ENCODE measurements around the gene FBXO17. TPM values are rescaled to one million over a fixed set of nuclear protein-coding genes. Genes with fewer than 3 reads are reported as not detected.

FBXO17 gene
- total RNA-seq, 1 experiment from 2014 or later, result 24.2 TPM

- Mint-ChIP-seq H3K4me3 (ENCODE audit: low read depth, unreplicated experiment) (no peak overlapping the region), H3K4me1 (ENCODE audit: low read depth, unreplicated experiment) (peaks cover 12% of the 10 kb centered on the region), H3K9me3 (ENCODE audit: low read depth, unreplicated experiment) (no peaks in the 10 kb centered on the region), H3K27me3 (ENCODE audit: unreplicated experiment) (no peaks in the 10 kb centered on the region), H3K36me3 (ENCODE audit: insufficient read depth, unreplicated experiment) (peaks cover 33% of the 10 kb centered on the region), H3K27ac (ENCODE audit: unreplicated experiment) (no peak overlapping the region)
- DNase-seq, result no peak
- CTCF ChIA-PET, result interaction anchor here (0.7 to 1.0 kb wide), 2 partner anchors 12 to 72 kb away, joined by 3 to 4 read pairs; partner anchors contain the start of gene CCER2
- TF ChIP-seq, protein P1, sequence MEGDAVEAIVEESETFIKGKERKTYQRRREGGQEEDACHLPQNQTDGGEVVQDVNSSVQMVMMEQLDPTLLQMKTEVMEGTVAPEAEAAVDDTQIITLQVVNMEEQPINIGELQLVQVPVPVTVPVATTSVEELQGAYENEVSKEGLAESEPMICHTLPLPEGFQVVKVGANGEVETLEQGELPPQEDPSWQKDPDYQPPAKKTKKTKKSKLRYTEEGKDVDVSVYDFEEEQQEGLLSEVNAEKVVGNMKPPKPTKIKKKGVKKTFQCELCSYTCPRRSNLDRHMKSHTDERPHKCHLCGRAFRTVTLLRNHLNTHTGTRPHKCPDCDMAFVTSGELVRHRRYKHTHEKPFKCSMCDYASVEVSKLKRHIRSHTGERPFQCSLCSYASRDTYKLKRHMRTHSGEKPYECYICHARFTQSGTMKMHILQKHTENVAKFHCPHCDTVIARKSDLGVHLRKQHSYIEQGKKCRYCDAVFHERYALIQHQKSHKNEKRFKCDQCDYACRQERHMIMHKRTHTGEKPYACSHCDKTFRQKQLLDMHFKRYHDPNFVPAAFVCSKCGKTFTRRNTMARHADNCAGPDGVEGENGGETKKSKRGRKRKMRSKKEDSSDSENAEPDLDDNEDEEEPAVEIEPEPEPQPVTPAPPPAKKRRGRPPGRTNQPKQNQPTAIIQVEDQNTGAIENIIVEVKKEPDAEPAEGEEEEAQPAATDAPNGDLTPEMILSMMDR (IDR thresholded peaks at IDR 0.05; ENCODE audit: unreplicated experiment), result no peak
- intact Hi-C loops (cut with micrococcal nuclease; ENCODE audit: unreplicated experiment), result no loop called here
- BruUV-seq (replicated peaks), result no TSS peak
Observed at GRCh38 chr19:38924388-38924787, 51.2 kb downstream of the FBXO17 start.

GRCh38 chr19:38922482-38922881 lies 53.1 kb downstream of the FBXO17 start:
- no TSS peak for BruUV-seq (replicated peaks)
- CTCF ChIA-PET, result no interaction called here
- H3K4me1 Mint-ChIP-seq (ENCODE audit: low read depth, unreplicated experiment), result no peaks in the 10 kb centered on the region
- H3K27ac Mint-ChIP-seq (ENCODE audit: unreplicated experiment), result no peak overlapping the region
- H3K36me3 Mint-ChIP-seq (ENCODE audit: insufficient read depth, unreplicated experiment), result peaks cover 18% of the 10 kb centered on the region
- H3K27me3 Mint-ChIP-seq (ENCODE audit: unreplicated experiment), result no peaks in the 10 kb centered on the region
- DNase-seq, result no peak
- TF ChIP-seq, protein P1 (IDR thresholded peaks at IDR 0.05; ENCODE audit: unreplicated experiment), result no peak
- H3K4me3 Mint-ChIP-seq (ENCODE audit: low read depth, unreplicated experiment), result no peak overlapping the region
- intact Hi-C loops (cut with micrococcal nuclease; ENCODE audit: unreplicated experiment), result no loop called here
- no peaks in the 10 kb centered on the region for H3K9me3 Mint-ChIP-seq (ENCODE audit: low read depth, unreplicated experiment)

DNA sequence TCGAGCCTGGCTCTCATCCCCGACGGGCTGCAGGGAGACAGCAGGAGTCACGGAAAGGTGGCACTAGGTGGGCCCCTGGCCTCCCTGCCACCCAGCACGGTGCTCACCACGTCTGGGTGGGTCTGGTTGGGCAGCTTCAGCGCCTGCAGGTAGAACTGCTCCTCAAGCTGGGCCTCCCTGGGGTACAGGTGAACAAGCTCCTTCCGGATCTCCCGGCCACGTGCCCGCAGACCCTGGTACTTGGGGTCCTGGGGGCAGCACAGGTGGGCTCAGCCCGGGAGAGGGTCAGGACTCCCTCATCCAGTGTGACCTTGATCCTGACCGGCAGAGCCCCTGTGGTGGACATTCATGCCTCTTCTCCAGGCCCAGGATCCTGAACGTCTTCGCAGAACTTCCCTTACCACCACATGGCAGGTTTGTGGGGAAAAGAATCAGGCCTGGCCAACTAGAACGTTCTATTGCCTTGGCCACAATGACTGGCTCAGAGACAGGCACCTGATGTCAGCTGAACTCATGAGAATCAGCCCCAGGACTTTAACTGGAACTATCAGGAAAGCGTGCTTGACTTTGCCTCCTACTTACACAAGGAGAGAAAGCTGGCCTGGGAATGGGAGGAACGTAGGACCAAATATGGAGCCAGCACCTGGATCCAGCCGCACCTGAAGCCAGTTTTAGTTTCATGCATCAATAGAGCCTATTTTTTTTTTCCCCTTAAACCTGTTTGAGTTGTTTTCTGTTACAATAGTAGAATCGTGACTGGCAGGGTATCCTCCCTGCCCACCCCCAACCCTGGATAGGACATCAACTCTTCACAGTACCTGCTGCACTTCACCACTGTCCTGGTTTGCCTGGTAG lies 53.9 kb downstream of the FBXO17 start:
- no TSS peak for BruUV-seq (replicated peaks)
- no peak overlapping the region for H3K4me3 Mint-ChIP-seq (ENCODE audit: low read depth, unreplicated experiment)
- DNase-seq, result no peak
- no peaks in the 10 kb centered on the region for H3K27me3 Mint-ChIP-seq (ENCODE audit: unreplicated experiment)
- TF ChIP-seq, protein P1 (IDR thresholded peaks at IDR 0.05; ENCODE audit: unreplicated experiment), result no peak
- no peak overlapping the region for H3K27ac Mint-ChIP-seq (ENCODE audit: unreplicated experiment)
- H3K4me1 Mint-ChIP-seq (ENCODE audit: low read depth, unreplicated experiment), result no peaks in the 10 kb centered on the region
- intact Hi-C loops (cut with micrococcal nuclease; ENCODE audit: unreplicated experiment), result no loop called here
- H3K36me3 Mint-ChIP-seq (ENCODE audit: insufficient read depth, unreplicated experiment), result peaks cover 18% of the 10 kb centered on the region
- no peaks in the 10 kb centered on the region for H3K9me3 Mint-ChIP-seq (ENCODE audit: low read depth, unreplicated experiment)
- CTCF ChIA-PET, result no interaction called here

- intact Hi-C loops (cut with micrococcal nuclease; ENCODE audit: unreplicated experiment), result no loop called here
- H3K27me3 Mint-ChIP-seq (ENCODE audit: unreplicated experiment), result no peaks in the 10 kb centered on the region
- H3K9me3 Mint-ChIP-seq (ENCODE audit: low read depth, unreplicated experiment), result no peaks in the 10 kb centered on the region
Observed at GRCh38 chr19:38920602-38921419, 54.7 kb downstream of the FBXO17 start.

More at GRCh38 chr19:38920602-38921419, 54.7 kb downstream of the FBXO17 start:
- Mint-ChIP-seq H3K27ac (ENCODE audit: unreplicated experiment) (no peak overlapping the region), H3K36me3 (ENCODE audit: insufficient read depth, unreplicated experiment) (peaks cover 12% of the 10 kb centered on the region), H3K4me3 (ENCODE audit: low read depth, unreplicated experiment) (no peak overlapping the region), H3K4me1 (ENCODE audit: low read depth, unreplicated experiment) (no peaks in the 10 kb centered on the region)
- CTCF ChIA-PET, result no interaction called here
- TF ChIP-seq, protein P1 (IDR thresholded peaks at IDR 0.05; ENCODE audit: unreplicated experiment), result no peak
- BruUV-seq (replicated peaks), result no TSS peak
- no peak for DNase-seq
